WTC11 (cell line): ENCODE data around the gene RCHY1. TPM values are rescaled to one million over a fixed set of nuclear protein-coding genes. Genes with fewer than 3 reads are reported as not detected.
"Not testable (repeated sequence)": the region's sequence is repeated elsewhere in the genome, so short reads cannot be mapped to it uniquely, and the experiment has no call there.

Experiments used
- ATAC-seq: fragments of 200-7000 bp; cut with Tn5 transposase; 2 replicates; pipeline ENCODE4 v1.10.0; 2021; ENCODE audit warnings: mild to moderate bottlenecking, moderate library complexity
- CTCF ChIA-PET: fragments of 300-600 bp; sonication (Branson Sonifier 250); formaldehyde crosslinking; loops from one replicate; lab custom pipeline; 2021; ENCODE audit warnings: antibody characterized with exemption; lab: Charles Lee
- POLR2A ChIA-PET: fragments of 350-600 bp; sonication (Branson Sonifier 250); formaldehyde crosslinking; loops from one replicate; lab custom pipeline; 2021; ENCODE audit warnings: antibody characterized with exemption; lab: Charles Lee
- DNase-seq: peaks from one replicate; pipeline ENCODE4 v3.0.0; 2021; ENCODE audit warnings: low spot score
- H3K27ac Mint-ChIP-seq: 2 replicates; pipeline ENCODE4 v1.8.0; 2021; ENCODE audit warnings: mixed read lengths
- H3K27me3 Mint-ChIP-seq: 2 replicates; pipeline ENCODE4 v1.8.0; 2021; ENCODE audit warnings: low read depth, mild to moderate bottlenecking, moderate library complexity, mixed read lengths
- H3K36me3 Mint-ChIP-seq: 2 replicates; pipeline ENCODE4 v1.8.0; 2021; ENCODE audit warnings: mixed read lengths
- H3K4me1 Mint-ChIP-seq: 2 replicates; pipeline ENCODE4 v1.8.0; 2022; ENCODE audit warnings: mixed read lengths
- H3K4me3 Mint-ChIP-seq: 2 replicates; pipeline ENCODE4 v1.8.0; 2021; ENCODE audit warnings: mild to moderate bottlenecking, moderate library complexity, mixed read lengths
- H3K9me3 Mint-ChIP-seq: 2 replicates; pipeline ENCODE4 v1.8.0; 2021; ENCODE audit warnings: mixed read lengths
- ATF2 ChIP-seq: sonication (generic); formaldehyde crosslinking; IDR thresholded peaks from 2 replicates; pipeline ENCODE4 v1.8.1; 2022; ENCODE audit warnings: low read depth, missing genetic modification reagents, borderline replicate concordance
- ATF3 ChIP-seq: sonication (generic); formaldehyde crosslinking; conservative IDR thresholded peaks from 2 replicates; pipeline ENCODE4 v1.8.1; 2022; ENCODE audit warnings: mild to moderate bottlenecking, missing genetic modification reagents
- ATF6 ChIP-seq: sonication (generic); formaldehyde crosslinking; IDR thresholded peaks from 2 replicates; pipeline ENCODE4 v1.8.1; 2023; ENCODE audit warnings: mild to moderate bottlenecking, missing genetic modification reagents
- CREB1 ChIP-seq: sonication (generic); formaldehyde crosslinking; IDR thresholded peaks from 2 replicates; pipeline ENCODE4 v1.8.0; 2023; ENCODE audit warnings: mild to moderate bottlenecking, missing genetic modification reagents
- E2F5 ChIP-seq: sonication (generic); formaldehyde crosslinking; IDR thresholded peaks from 2 replicates; pipeline ENCODE4 v1.8.1; 2022; ENCODE audit warnings: mild to moderate bottlenecking, moderate library complexity, missing genetic modification reagents
- FOXP1 ChIP-seq: sonication (generic); formaldehyde crosslinking; IDR thresholded peaks from 2 replicates; pipeline ENCODE4 v1.8.0; 2022; ENCODE audit warnings: missing genetic modification reagents, mild to moderate bottlenecking, moderate library complexity, borderline replicate concordance
- NFATC4 ChIP-seq: fragments of 250-450 bp; sonication (Bioruptor Pico); IDR thresholded peaks from 2 replicates; pipeline ENCODE4 v1.9.0; 2021; ENCODE audit warnings: mild to moderate bottlenecking
- NFE2L1 ChIP-seq: sonication (generic); formaldehyde crosslinking; IDR thresholded peaks from 2 replicates; pipeline ENCODE4 v1.8.1; 2023; ENCODE audit warnings: missing genetic modification reagents
- TEAD1 ChIP-seq: sonication (generic); formaldehyde crosslinking; IDR thresholded peaks from 2 replicates; pipeline ENCODE4 v1.8.0; 2022; ENCODE audit warnings: mild to moderate bottlenecking, missing genetic modification reagents
- TEAD4 ChIP-seq: sonication (generic); formaldehyde crosslinking; IDR thresholded peaks from 2 replicates; pipeline ENCODE4 v1.8.0; 2022; ENCODE audit warnings: mild to moderate bottlenecking, missing genetic modification reagents
- ZBTB21 ChIP-seq: sonication (generic); formaldehyde crosslinking; IDR thresholded peaks from 2 replicates; pipeline ENCODE4 v1.8.1; 2023; ENCODE audit warnings: mild to moderate bottlenecking, missing genetic modification reagents, borderline replicate concordance
- ZNF121 ChIP-seq: sonication (generic); formaldehyde crosslinking; IDR thresholded peaks from 2 replicates; pipeline ENCODE4 v1.8.0; 2023; ENCODE audit warnings: missing genetic modification reagents
- ZNF423 ChIP-seq: fragments of 250-450 bp; sonication (Bioruptor Pico); IDR thresholded peaks from 2 replicates; pipeline ENCODE4 v2.1.2; 2022; ENCODE audit warnings: mild to moderate bottlenecking, moderate library complexity
- ZNF425 ChIP-seq: fragments of 250-450 bp; sonication (Bioruptor Pico); conservative IDR thresholded peaks from 2 replicates; pipeline ENCODE4 v1.9.0; 2021; ENCODE audit warnings: mild to moderate bottlenecking
- total RNA-seq: library from RNA; stranded (reverse); gene quantifications from 3 replicates; pipeline ENCODE4 v1.2.3, GENCODE V29; 2021

RCHY1 gene
- total RNA-seq, 1 experiment from 2014 or later, result 37.8 TPM

- H3K36me3 Mint-ChIP-seq, result peaks cover 33% of the 10 kb centered on the region
- ChIA-PET CTCF (interaction anchor here (1.7 kb wide), 1 partner anchor 42 kb away, joined by 4 read pairs; the partner anchor contains the start of gene ODAPH), POLR2A (interaction anchor here (0.6 kb wide), 1 partner anchor 351 kb away, joined by 3 read pairs; no protein-coding TSS in a partner anchor)
- no peaks in the 10 kb centered on the region for H3K27me3 Mint-ChIP-seq
- H3K9me3 Mint-ChIP-seq, result peaks cover 5% of the 10 kb centered on the region
- H3K4me1 Mint-ChIP-seq, result peaks cover 27% of the 10 kb centered on the region
- no peak for TF ChIP-seq NFE2L1 (CRISPR knock-in tag)
- no peak for TF ChIP-seq ATF2
- TF ChIP-seq ZBTB21 (CRISPR knock-in tag), result no peak
- TF ChIP-seq ZNF425, result no peak
- no peak for TF ChIP-seq ATF3 (CRISPR knock-in tag)
- no peak for TF ChIP-seq ATF6 (CRISPR knock-in tag)
- peak overlapping the region; percentile 71 for H3K27ac Mint-ChIP-seq
- ATAC-seq (no peak), DNase-seq (no peak)
- H3K4me3 Mint-ChIP-seq, result no peak overlapping the region
These were observed 575 bp downstream of the RCHY1 start for GRCh38 chr4:75513526-75514130.

GRCh38 chr4:75512386-75513211 is 1.6 kb downstream of the RCHY1 start:
- H3K27me3 Mint-ChIP-seq, result no peaks in the 10 kb centered on the region
- TF ChIP-seq ZNF425 (no peak), CREB1 (CRISPR knock-in tag) (no peak), TEAD4 (CRISPR knock-in tag) (no peak), E2F5 (no peak)
- TF ChIP-seq, all 79 proteins: peak for 0
- CTCF ChIA-PET, result interaction anchor here (0.7 kb wide), 1 partner anchor 1362 kb away, joined by 5 read pairs; no protein-coding TSS in a partner anchor
- H3K4me3 Mint-ChIP-seq, result no peak overlapping the region
- H3K4me1 Mint-ChIP-seq, result peaks cover 27% of the 10 kb centered on the region
- DNase-seq (no peak), ATAC-seq (no peak)
- H3K36me3 Mint-ChIP-seq, result peaks cover 27% of the 10 kb centered on the region
- H3K27ac Mint-ChIP-seq, result no peak overlapping the region
- peaks cover 5% of the 10 kb centered on the region for H3K9me3 Mint-ChIP-seq
- POLR2A ChIA-PET, result interaction anchor here (0.6 kb wide), 1 partner anchor 350 kb away, joined by 3 read pairs; no protein-coding TSS in a partner anchor

- no peak overlapping the region for H3K27ac Mint-ChIP-seq
- no peak for DNase-seq
- H3K36me3 Mint-ChIP-seq, result peaks cover 25% of the 10 kb centered on the region
- peak; percentile 8 for ATAC-seq
- CTCF ChIA-PET, result no interaction called here
- peaks cover 5% of the 10 kb centered on the region for H3K9me3 Mint-ChIP-seq
- no peak overlapping the region for H3K4me3 Mint-ChIP-seq
- peaks cover 27% of the 10 kb centered on the region for H3K4me1 Mint-ChIP-seq
- POLR2A ChIA-PET, result interaction anchor here (0.5 kb wide), 1 partner anchor 49 kb away, joined by 3 read pairs; no protein-coding TSS in a partner anchor
- H3K27me3 Mint-ChIP-seq, result no peaks in the 10 kb centered on the region
- TF ChIP-seq TEAD1 (CRISPR knock-in tag) (0 out of 2 replicates have a peak, but pooled peaks have one; percentile 22), TEAD4 (CRISPR knock-in tag) (no peak), NFE2L1 (CRISPR knock-in tag) (no peak), ZNF423 (no peak), ZNF121 (CRISPR knock-in tag) (no peak), FOXP1 (CRISPR knock-in tag) (no peak), NFATC4 (CRISPR knock-in tag) (no peak)
- TF ChIP-seq, all 79 proteins: peak for 1
These were observed 2.4 kb downstream of the RCHY1 start for GRCh38 chr4:75511841-75512240.

GRCh38 chr4:75509592-75509991 is 4.6 kb downstream of the RCHY1 start:
- CTCF ChIA-PET, H3K9me3 Mint-ChIP-seq, H3K27ac Mint-ChIP-seq, ATAC-seq, POLR2A ChIA-PET, DNase-seq, H3K27me3 Mint-ChIP-seq, H3K4me3 Mint-ChIP-seq: not testable (repeated sequence)
- H3K36me3 Mint-ChIP-seq, result peaks cover 21% of the 10 kb centered on the region
- H3K4me1 Mint-ChIP-seq, result peaks cover 22% of the 10 kb centered on the region
